Activated naive CD4-positive, alpha-beta T cell treated with Interleukin-2 at 50 U/mL for 16 hours (primary cell): ENCODE data around the gene PFKFB1.
"Not testable (repeated sequence)": the region's sequence is repeated elsewhere in the genome, so short reads cannot be mapped to it uniquely, and the experiment has no call there.

Source experiments
- DNase-seq: peaks from one replicate; pipeline ENCODE4 v3.0.0-alpha.2; 2020

The PFKFB1 gene

DNA sequence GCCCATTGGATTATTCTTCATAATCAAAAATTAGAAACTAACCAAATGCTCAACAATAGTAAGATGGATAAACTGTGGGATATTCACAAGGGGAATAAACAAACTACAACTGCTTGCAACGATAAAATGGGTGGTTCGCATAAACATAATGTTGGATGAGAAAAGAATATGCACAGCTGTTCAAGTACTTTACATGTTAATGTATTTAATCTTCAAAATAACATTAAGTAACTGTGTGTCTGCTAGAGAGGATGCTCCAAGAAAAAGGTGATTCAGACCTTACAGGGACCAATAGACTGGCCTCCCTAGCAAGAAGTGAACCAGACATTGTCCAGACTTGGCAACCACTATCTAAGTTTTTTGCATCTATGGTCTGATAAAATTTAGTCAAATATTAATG, 2.3 kb downstream of the PFKFB1 start:
- DNase-seq: no peak

DNA sequence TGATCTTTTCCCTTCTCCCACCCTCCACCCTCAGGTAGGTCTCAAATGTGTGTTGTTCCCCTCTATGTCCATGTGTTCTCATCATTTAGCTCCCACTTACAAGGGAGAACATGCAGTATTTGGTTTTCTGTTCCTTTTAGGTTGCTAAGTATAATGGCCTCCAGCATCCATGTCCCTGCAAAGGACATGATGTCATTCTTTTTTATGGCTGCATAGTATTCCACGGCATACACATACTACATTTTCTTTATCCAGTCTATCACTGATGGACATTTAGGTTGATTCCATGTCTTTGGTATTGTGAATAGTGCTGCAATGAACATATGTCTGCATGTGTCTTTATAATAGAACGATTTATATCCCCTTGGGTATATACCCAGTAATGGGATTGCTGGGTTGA, 10.7 kb downstream of the PFKFB1 start:
- DNase-seq: not testable (repeated sequence)

DNA sequence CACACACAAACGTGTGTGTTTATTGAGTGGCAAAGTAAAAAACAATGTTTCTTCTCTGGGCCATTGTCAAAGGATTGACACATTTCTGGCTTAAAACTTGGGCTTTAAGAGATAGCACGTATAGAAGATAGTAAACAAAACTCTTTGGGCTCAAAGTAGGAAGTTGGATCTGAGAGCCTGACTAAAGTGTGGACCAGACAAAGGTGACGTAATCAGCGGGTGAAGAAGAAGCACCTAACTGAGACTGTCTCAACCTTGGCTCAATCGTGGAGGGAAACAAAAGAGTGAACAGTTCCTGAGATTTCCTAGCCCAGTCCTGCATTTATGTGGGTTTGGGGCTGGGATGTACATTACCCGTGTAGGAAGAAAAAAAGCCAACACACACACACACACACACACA, 13.7 kb downstream of the PFKFB1 start:
- DNase-seq: no peak

DNA sequence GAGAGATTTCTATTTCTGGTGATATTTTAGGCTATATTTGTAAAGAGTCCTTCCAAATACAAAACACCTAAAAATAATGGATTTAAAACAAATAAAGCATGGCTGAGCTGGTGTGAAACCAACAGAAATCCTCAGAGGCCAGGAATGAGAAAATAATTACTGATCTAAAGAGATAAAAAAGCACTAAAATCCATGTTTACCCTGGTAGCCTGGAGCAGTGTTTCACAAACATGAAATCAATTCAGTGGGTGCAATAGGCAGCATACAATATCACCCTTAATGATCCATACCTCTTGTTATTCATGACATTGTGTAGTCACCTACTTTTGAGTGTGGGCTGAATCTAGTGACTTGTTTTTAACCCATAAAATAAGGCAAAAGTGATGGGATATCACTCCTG, 14.6 kb downstream of the PFKFB1 start:
- no peak for DNase-seq

DNA sequence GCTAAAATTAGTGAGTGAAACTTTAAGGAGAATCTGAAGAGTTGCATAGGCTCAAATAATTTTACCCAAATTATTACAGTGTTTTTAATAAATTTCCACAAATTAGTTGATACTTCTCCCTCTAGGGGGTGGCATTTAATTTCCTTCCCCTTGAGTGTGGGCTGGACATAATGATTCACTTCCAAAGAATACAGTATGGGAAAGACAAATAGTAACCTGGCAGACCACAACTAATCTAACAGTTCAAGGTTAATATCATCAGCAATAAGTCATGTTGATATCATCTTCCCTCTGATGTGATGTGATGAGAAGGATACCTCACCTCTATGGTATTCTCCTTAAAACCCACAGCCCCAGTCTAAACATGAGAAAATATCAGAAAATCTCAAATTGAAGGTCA, 15.5 kb downstream of the PFKFB1 start:
- no peak for DNase-seq

DNA sequence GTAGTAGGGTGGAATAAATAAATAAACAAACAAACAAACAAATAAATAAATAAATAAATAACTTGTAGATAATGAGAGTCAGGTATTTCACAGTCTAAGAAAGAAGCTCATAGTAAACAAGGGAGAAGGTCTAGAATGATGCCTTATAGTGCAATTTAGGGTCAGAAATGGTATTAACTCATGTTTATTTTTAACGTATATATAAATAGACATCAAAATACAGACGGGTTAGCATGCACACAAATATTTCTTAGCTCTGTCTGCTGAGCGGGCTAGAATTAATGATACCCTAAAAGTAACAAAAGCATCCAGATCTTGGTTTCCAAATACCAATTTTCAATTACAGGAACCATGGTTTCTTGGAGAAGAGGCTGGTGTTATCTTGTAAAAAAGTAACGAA, 16.6 kb downstream of the PFKFB1 start:
- DNase-seq: no peak

DNA sequence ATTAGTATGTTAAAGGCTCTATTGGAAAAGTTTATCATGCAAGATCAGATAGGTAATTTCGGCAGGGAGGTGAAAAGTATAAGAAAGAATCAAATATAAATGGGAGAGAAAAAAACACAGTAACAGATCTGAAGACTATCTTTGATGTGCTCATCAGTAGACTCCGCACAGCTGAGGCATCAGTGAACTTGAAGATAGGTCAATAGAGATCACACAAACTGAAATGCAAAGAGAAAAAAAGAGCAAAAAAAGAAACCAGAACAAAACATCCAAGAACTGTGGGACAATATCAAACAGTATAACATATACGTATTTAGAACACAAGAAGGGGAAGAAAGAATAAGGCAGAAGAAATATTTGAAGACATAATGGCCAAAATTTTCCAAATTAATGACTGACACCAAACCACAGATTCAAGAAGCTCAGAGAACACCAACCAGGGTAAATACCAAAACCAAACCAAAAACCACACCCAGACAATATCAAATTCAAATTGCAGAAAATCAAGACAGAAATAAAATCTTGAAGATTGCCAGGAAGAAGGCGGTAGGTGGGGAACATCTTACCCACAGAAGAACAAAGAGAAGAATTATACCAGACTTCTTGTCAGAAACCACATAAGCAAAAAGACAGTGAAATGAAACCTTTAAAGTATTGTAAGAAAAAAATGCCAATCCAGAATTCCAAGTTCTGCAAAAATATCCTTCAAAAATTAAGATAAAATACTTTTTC, 29.1 kb downstream of the PFKFB1 start:
- no peak for DNase-seq

DNA sequence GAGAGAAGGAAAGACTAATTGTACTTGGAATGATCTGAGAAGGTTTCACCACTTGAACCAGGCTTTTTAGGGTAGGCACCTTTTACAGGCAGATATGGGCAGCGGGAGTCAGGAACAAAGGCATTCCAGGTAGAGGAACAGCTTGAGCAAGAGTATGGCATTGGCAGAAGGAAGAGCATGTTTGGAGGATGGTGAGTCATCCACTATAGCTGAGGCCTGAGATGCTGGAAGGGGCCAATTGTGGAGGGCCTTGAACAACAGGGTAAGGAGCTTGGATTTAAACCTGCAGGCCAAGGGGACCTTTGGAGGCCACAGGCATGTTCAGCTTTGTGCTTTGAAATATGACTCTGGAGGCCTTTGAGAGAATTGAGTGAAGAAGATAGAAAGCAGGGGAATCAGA, 32.2 kb downstream of the PFKFB1 start:
- no peak for DNase-seq

DNA sequence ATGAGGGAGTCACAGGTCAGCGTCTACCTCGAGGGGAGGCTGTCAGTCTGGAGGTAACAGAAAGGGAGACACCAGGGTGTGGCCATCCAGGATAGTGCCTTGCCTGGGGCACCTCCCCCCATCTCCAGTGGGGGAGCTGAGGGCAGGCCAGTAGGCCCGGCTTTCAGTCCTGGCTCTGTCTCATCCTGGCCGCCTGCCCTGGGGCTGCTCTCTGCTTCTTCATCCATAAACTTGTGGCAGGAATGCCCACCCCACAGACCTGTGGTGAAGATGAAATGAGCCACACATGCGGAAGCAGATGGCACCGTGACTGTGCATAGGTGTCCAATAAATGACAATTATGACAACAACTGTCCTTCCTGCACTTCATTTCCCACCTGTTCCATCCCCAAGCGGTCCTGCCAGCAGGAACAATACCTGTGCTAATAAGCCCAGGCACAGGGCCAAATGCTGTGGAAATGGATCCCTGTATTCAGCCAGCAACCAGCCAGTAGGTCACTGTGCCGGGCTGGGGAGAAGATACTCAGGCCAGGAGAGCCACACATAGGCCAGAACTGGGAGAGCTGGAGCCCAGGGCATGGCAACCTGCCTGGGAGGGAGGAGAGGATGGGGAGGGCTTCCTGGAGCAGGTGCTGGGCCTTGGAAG, 43.1 kb downstream of the PFKFB1 start:
- DNase-seq: no peak

DNA sequence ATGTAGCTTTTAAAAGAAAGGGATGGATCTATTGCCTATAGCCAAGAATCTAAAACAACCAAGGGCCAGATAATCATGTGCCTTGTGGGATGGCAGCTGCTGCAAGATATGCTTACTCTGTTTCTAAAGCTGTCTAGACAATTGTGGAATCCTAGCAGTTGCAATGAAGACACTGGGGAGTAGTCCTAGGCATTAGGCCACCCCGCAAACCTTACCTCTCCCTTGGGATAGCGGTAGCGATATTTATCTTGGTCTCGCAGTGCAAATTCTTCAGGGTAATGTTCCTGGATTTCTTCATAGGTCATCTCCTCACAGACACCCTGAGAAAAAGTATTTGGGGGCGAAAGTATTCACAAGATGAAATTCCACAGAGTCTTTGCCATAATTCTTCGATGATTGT, 48.8 kb downstream of the PFKFB1 start:
- no peak for DNase-seq

DNA sequence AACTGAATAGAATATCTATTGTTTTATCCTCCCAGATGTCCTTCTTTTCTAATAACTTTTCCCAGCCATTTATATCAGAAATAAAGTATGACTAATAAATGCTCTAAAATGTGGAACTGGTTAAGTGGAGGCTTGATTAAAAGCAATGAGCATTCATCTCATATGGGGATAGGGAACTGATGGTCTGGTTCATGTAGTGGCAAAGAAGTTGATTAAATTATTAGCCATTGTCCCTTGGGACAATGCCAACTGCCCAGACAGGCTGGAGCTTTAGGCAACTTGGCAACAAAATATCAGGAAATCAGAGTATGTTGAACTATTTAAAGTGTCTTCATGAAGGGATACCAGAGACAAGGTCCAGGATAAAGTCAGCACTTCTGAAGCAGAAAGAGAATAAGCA, 49.2 kb downstream of the PFKFB1 start:
- no peak for DNase-seq

DNA sequence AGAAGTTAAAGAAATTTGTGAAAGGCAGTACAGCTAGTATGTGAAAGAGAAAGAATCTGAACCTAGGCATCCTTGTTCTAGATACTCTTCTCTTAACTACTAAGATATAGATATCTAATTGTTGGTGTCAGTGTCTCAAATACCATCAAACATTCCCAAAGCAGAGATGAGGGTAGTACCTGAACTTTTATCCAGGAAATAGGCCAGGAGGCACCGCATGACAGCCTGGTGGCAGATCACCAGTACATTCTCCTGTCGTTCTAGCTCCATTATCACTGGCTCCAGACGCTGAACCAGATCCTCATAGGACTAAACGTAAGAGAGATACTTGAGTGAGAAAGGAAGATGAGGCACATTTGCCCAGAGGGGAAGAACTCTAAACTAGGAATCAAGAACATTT, 56.6 kb downstream of the PFKFB1 start:
- no peak for DNase-seq

DNA sequence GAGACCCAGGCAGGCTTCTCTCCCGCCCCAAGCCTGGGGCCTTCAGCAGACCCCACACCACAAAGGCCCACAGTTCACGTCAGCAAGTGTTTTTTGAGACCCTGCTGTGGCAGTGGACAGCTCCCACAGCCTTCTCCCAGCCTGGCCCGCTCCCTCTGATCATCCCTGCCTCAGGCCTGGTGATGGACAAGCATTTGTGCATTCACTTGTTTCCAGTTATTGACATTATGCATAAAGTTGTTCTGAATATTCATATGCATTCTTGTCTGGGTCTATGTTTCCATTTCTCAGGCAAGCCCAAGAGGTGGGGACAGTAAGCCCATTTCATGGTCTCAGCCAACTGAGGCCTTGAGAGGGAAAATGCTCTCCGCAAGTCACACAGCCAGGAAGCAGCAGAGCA, 58.7 kb downstream of the PFKFB1 start:
- no peak for DNase-seq

DNA sequence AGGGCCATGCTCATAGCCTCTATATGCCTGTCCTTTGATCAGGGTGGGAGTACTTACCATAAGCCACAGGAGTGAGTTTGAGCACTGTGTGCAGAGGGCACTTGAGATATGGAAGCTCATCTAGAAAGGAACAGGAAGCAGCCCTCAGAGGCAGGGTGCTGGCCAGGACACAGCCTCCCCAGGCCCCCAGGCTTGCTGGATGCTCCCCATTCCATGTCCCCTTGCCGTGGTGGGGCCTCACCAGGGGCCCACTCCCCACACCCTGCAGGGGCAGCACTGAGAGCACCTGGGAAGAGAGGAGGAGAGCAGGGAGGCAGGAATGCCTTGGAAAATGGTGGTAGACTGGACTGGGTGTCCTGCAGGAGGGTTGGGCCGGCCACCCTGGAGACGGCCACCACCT, 59.1 kb downstream of the PFKFB1 start:
- DNase-seq: no peak

DNA sequence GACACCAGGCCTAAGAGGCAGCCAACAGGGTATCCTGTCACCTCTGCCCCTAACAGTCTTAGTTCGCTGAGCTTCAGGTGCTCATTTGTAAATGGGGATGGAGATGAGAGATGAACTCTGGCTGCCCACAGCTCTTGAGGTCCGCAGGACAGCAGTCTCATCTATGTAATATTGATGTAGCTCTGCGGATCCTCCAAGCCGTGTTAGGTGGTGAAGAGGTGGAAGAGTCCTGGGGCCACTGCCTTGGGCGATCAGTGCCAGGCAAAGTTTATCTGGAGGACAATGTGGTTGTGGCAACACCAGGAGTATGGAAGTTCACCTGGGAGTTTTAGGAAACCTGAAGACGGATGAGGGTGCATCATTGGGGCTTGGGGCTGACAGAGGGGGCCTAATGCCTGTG, 59.9 kb downstream of the PFKFB1 start:
- no peak for DNase-seq

DNA sequence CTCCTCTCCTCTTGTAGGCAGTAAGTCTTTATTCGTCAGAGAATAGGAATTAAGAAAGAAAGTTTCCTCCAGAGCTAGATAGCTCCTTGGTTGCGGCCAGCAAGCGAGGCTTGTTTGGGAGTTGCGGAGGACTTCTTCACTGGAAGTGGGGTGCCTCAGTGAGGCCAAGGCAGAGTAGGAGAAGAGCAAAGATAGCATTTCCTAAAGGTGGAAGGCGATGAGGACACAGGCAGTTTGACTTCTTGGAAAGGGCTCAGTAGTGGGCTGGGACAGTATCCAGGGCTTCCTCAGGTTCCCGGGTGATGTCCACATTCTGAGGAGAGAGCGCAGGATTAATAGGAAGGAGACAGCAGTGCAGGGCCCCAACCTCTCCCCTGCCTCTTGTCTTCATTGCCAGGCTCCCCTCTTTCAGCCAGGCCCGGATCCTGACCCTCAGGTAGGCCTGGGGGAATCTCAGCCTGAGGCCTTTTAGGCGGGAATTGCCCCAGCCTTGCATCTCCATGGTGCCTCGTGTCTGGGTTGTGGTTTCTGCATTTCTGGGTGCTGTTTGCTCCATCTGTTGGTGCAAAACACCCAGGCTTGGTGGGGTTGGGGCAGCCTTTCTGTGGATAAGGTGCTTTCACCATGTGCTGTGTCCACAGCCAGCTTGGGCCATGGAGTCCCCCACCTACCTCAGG, 60.7 kb downstream of the PFKFB1 start:
- no peak for DNase-seq

DNA sequence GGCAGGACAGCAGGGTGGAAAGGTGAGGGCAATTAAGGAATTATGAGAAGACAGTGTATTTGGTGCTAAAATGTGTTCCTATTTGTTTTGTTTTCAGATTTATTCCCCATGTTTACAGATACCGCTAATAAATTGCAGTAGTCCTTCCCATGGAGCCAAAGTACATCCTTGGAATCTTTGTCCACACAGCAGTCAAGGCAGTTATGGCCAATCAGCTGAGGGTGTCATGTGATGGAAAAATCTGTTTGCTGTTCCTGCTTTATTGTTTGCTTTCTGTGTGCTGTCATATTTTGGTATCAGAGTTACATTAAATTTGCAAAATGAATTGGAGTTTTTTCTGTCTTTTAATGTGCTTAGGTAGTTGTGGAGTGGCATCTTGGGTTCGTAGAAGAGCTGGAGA, 62.9 kb downstream of the PFKFB1 start:
- no peak for DNase-seq

DNA sequence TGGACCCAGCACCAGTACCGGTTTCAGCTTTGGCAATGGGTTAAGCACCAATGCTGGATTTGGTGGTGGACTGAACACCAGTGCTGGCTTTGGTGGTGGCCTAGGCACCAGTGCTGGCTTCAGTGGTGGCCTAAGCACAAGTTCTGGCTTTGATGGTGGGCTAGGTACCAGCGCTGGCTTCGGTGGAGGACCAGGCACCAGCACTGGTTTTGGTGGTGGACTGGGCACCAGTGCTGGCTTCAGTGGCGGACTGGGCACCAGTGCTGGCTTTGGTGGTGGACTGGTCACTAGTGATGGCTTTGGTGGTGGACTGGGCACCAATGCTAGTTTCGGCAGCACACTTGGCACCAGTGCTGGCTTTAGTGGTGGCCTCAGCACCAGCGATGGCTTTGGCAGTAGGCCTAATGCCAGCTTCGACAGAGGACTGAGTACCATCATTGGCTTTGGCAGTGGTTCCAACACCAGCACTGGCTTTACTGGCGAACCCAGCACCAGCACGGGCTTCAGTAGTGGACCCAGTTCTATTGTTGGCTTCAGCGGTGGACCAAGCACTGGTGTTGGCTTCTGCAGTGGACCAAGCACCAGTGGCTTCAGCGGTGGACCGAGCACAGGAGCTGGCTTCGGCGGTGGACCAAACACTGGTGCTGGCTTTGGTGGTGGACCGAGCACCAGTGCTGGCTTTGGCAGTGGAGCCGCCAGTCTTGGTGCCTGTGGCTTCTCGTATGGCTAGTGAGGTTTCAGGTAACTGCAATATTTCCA, 63.5 kb downstream of the PFKFB1 start:
- no peak for DNase-seq

DNA sequence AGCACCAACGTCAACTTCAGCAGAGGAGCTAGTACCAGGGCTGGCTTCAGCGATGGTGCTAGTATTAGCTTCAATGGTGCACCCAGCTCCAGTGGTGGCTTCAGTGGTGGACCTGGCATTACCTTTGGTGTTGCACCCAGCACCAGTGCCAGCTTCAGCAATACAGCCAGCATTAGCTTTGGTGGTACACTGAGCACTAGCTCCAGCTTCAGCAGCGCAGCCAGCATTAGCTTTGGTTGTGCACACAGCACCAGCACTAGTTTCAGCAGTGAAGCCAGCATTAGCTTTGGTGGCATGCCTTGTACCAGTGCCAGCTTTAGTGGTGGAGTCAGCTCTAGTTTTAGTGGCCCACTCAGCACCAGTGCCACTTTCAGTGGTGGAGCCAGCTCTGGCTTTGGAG, 65.1 kb downstream of the PFKFB1 start:
- DNase-seq: no peak

DNA sequence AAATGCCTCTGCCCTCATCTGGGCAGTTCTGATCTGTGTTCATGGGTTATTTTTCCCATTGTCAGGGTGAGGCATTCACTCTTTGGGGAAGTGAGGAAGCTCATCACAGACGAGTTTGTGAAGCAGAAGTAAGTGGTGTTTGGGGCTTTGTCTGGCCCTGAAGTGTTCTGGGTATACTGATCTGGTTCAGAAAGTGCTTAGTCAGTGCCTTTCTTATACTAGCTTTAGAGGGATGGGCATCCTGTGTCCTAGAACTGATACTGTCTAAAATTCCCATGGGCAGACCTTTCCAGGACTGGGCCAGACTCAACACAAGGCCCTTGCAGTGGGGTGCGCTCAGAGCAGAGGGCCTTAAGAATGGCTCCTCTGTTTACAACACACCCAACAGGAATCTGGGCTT, 67.0 kb downstream of the PFKFB1 start:
- DNase-seq: no peak

DNA sequence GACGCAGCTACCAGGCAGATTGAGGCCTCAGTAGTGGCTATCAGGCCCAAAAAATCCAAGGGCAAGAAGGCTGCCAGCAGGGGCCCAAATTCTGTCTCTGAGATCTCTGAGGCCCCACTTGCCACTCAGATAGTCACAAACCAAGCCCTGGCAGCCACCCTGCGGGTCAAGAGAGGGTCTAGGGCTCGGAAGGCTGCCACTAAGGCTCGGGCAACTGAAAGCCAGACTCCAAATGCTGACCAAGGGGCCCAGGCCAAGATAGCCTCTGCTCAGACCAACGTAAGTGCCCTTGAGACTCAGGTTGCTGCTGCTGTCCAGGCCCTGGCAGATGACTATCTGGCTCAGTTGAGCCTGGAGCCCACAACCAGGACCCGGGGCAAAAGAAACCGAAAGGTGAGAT, 70.6 kb downstream of the PFKFB1 start:
- no peak for DNase-seq

DNA sequence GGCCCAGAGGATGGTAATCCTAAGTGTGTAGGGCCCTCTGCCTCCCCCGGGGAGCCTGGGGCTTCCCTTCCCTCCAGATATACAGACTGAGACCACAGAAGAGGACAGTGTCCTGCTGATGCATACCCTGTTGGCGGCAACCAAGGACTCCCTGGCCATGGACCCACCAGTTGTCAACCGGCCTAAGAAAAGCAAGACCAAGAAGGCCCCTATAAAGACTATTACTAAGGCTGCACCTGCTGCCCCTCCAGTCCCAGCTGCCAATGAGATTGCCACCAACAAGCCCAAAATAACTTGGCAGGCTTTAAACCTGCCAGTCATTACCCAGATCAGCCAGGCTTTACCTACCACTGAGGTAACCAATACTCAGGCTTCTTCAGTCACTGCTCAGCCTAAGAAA, 71.4 kb downstream of the PFKFB1 start:
- no peak for DNase-seq

DNA sequence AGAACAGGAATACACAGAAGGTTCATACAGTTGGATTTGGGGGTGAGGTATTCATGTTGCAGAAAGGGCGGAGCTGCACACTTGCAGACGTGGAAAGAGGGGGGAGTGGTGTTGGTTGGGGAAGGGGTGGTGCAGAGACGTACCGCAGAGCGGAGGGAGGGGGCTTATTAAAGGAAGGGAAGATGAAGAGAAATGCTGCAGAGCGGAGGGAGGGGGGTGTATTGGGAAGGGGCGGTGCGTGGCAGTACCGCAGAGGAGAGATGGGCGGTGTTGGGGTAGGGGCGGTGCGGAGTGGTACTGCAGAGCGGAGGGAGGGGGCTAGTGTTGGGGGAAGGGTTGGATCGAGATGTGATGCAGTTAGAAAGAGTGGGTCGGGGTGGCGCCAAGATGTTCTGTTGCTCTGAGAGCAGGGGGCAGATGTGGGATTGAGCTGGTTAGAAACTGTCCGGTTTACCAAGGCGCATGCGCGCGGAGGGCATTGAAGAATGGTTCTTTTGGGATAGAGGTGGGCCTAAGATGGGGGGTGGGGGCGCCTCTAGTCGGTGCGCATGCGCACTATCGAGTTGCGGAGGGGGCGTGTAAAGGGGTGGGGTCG, 72.5 kb downstream of the PFKFB1 start:
- DNase-seq: peak; percentile 33
